Esophagus squamous epithelium (tissue), 5 donors: ENCODE measurements around the gene EPHA1. TPM values are rescaled to one million over a fixed set of nuclear protein-coding genes. Genes with fewer than 3 reads are reported as not detected.
A peak's percentile ranks its signal among the peaks of the same experiment; 100 is the strongest.
"Not testable (repeated sequence)": the region's sequence is repeated elsewhere in the genome, so short reads cannot be mapped to it uniquely, and the experiment has no call there.

Source experiments
- DNase-seq: peaks from one replicate; lab custom pipeline; 2025; lab: John Stamatoyannopoulos, UW
- H3K27ac ChIP-seq, 4 donors: fragments of 200-600 bp; sonication (generic); one replicate each; pipeline ENCODE4 v1.5.1; 2016 to 2019; ENCODE audit warnings: mild to moderate bottlenecking in 1 of 4
- H3K27me3 ChIP-seq, 4 donors: fragments of 200-600 bp; sonication (generic); 1 replicate in 3 of 4; 2 replicates in 1 of 4; pipeline versions ENCODE4 v1.5.1 to v1.6.0; 2017 to 2021; ENCODE audit warnings: antibody characterized with exemption in 1 of 4
- H3K36me3 ChIP-seq, 3 donors: fragments of 200-600 bp; sonication (generic); one replicate each; pipeline ENCODE4 v1.5.1; 2016 to 2019
- H3K4me1 ChIP-seq, 3 donors: fragments of 200-600 bp; sonication (generic); one replicate each; pipeline ENCODE4 v1.5.1; 2017 to 2019
- H3K4me3 ChIP-seq, 4 donors: fragments of 200-600 bp; sonication (generic); 1 replicate in 3 of 4; 2 replicates in 1 of 4; pipeline ENCODE4 v1.5.1; 2016 to 2019; ENCODE audit warnings: mild to moderate bottlenecking in 2 of 4, moderate library complexity in 1 of 4
- H3K9me3 ChIP-seq, 3 donors: fragments of 200-600 bp; sonication (generic); one replicate each; pipeline ENCODE4 v1.5.1; 2016 to 2019
- CTCF ChIP-seq, 6 experiments: fragments of 450-650 bp in 4 of 6; fragments of 200-600 bp in 2 of 6; sonication (generic) in 2 of 6; IDR thresholded peaks; one replicate each; pipeline ENCODE4 v1.5.1; 2016 to 2019; ENCODE audit warnings: antibody characterized with exemption in 6 of 6, mild to moderate bottlenecking in 4 of 6, moderate library complexity in 4 of 6
- POLR2A ChIP-seq, 4 donors: fragments of 450-650 bp; IDR thresholded peaks; one replicate each; pipeline ENCODE4 v1.6.1; 2017; ENCODE audit warnings: antibody characterized with exemption in 4 of 4, mild to moderate bottlenecking in 4 of 4, moderate library complexity in 3 of 4
- WGBS, 2 donors: methylation state at CpG; one replicate each; pipeline ENCODE4 v1.1.5; 2018; 5-methylcytosine and 5-hydroxymethylcytosine counted together
- intact Hi-C: fragments of 100-400 bp; cut with DNase I; formaldehyde crosslinking; loops from one replicate; pipeline ENCODE4 v1.15.0; 2022
- total RNA-seq, 4 donors: library from RNA; depleted of rRNA; stranded (reverse); fragments of >200 nt; gene quantifications; one replicate each; pipeline ENCODE4 v1.1.0, GENCODE V29; 2016
- donor health status: DM: yes; HTN: yes; CAD: no.

Gene EPHA1
- total RNA-seq, 4 donors from 2014 or later, result 64.5 to 132 (median 77.4) TPM

DNA sequence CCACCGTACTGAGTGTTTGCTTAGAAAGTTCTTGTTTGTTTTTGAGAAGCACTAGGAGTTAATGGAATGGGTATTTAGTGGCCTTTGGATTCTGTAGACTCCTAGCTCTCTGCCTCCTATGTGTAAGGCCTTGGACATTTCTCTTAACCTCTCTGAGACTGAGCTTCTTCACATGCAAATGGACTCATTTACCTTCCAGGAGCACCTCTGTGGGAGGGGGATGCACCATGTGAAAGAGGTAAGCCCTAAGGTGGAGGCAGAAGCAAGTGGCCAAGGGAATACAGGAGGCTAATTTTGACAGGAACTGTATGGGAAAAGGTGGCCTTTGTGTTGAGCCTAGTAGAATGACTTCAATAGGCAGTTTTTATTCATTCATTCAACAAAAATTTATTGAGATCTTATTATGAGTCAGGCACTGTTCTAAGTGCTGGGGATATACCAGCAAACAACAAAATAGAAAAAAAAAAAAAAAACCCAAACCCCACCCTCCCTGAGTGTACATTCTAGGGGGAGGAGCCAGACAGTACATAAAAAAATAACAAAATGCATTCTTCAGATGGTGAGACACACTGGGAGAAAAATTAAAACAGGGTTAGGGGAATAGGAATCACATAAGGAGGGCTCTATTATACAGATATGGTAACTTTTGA lies 9.2 kb upstream of the EPHA1 start:
- intact Hi-C loops, result loop anchor here (5.0 kb wide), 1 partner anchor 176 kb away; no protein-coding TSS in a partner anchor
- H3K27me3 ChIP-seq, result no peaks in the 10 kb centered on the region
- TF ChIP-seq CTCF (IDR thresholded peaks at IDR 0.05) (no peak), POLR2A (IDR thresholded peaks at IDR 0.05) (no peak)
- H3K4me1 ChIP-seq, result peaks cover 0 to 50% (median 9%) of the 10 kb centered on the region in 3 donors
- peak overlapping the region in 3 of 4 donors; percentile 26 to 67 (median 61) for H3K27ac ChIP-seq
- 23 to 57% methylated on average over 1 of the region's 1 CpG for WGBS, 2 donors
- H3K9me3 ChIP-seq, result no peaks in the 10 kb centered on the region
- no peaks in the 10 kb centered on the region for H3K36me3 ChIP-seq
- no peak for DNase-seq
- no peak overlapping the region for H3K4me3 ChIP-seq

GRCh38 chr7:143416565-143417149 lies 8.0 kb upstream of the EPHA1 start:
- Histone ChIP-seq H3K27ac (peak overlapping the region; percentile 70 to 82 (median 76)), H3K9me3 (no peaks in the 10 kb centered on the region), H3K4me1 (peaks cover 5 to 62% (median 9%) of the 10 kb centered on the region in 3 donors), H3K27me3 (no peaks in the 10 kb centered on the region), H3K4me3 (peak overlapping the region in 1 of 4 donors; percentile 6), H3K36me3 (no peaks in the 10 kb centered on the region)
- no peak for DNase-seq
- TF ChIP-seq POLR2A (IDR thresholded peaks at IDR 0.05), result no peak
- peak; percentile 70 to 85 (median 80) for TF ChIP-seq CTCF (IDR thresholded peaks at IDR 0.05)
- intact Hi-C loops, result loop anchor here (5.0 kb wide), 1 partner anchor 174 kb away; no protein-coding TSS in a partner anchor
- 0 to 2% methylated on average over 3 of the region's 3 CpGs for WGBS, 2 donors

- peak overlapping the region; percentile 70 to 82 (median 76) for H3K27ac ChIP-seq
- peak overlapping the region in 3 of 4 donors; percentile 5 to 49 (median 6) for H3K4me3 ChIP-seq
- no peaks in the 10 kb centered on the region for H3K36me3 ChIP-seq
- H3K9me3 ChIP-seq, result no peaks in the 10 kb centered on the region
- TF ChIP-seq CTCF (IDR thresholded peaks at IDR 0.05) (no peak), POLR2A (IDR thresholded peaks at IDR 0.05) (no peak)
- intact Hi-C loops, result loop anchor here (5.0 kb wide), 1 partner anchor 174 kb away; no protein-coding TSS in a partner anchor
- WGBS, 2 donors, result 28 to 46% methylated on average over 8 of the region's 8 CpGs
- peaks cover 5 to 70% (median 14%) of the 10 kb centered on the region in 3 donors for H3K4me1 ChIP-seq
- DNase-seq, result no peak
- H3K27me3 ChIP-seq, result no peaks in the 10 kb centered on the region
Observed at GRCh38 chr7:143415742-143416397, 7.2 kb upstream of the EPHA1 start.

DNA sequence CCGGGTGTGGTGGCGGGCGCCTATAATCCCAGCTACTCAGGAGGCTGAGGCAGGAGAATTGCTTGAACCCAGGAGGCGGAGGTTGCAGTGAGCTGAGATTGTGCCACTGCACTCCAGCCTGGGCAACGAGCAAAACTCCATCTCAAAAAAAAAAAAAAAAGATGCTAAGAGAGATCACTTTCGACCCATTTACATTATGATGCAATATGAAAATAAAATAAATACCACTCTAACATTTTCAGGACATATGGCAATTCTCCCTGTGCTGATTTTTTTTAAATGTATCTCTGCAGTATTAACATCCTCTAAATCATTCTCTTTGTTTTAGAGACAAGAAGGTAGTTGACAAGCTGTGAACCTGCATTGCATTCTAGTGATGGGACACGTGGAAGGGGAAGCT lies 6.6 kb upstream of the EPHA1 start:
- not testable (repeated sequence) for H3K36me3 ChIP-seq, H3K27me3 ChIP-seq, H3K9me3 ChIP-seq, DNase-seq, H3K4me3 ChIP-seq
- intact Hi-C loops, result loop anchor here (5.0 kb wide), 1 partner anchor 173 kb away; no protein-coding TSS in a partner anchor
- 69 to 74% methylated on average over 7 of the region's 7 CpGs for WGBS, 2 donors
- Histone ChIP-seq H3K27ac (peak overlapping the region; percentile 70 to 82 (median 76)), H3K4me1 (peaks cover 5 to 74% (median 18%) of the 10 kb centered on the region in 3 donors)

DNA sequence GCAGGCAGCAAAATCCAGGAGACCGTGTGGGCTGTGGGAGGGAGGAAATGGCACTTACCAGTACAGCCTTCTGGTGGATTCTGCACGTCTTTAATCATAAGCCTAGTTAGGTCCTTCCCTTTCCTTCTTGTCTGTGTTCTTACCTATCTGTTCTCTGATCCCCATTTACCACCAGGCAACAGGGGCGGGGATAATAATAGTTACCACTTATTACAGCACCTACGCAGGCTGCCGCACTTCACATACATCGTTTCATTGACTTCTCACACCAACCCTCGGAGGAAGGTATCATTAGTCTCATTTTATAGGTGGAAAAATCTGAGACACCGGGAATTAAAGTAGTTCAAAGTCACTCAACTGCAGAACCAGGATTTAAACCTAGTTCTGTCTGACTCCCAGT lies 4.5 kb upstream of the EPHA1 start:
- intact Hi-C loops, result no loop called here
- H3K4me1 ChIP-seq, result peaks cover 18 to 88% (median 32%) of the 10 kb centered on the region in 3 donors
- peak overlapping the region in 3 of 4 donors; percentile 63 to 76 (median 70) for H3K27ac ChIP-seq
- TF ChIP-seq POLR2A (IDR thresholded peaks at IDR 0.05), result no peak
- TF ChIP-seq CTCF (IDR thresholded peaks at IDR 0.05), result no peak
- H3K27me3 ChIP-seq, result no peaks in the 10 kb centered on the region
- 69 to 79% methylated on average over 8 of the region's 8 CpGs for WGBS, 2 donors
- H3K4me3 ChIP-seq, result no peak overlapping the region
- H3K9me3 ChIP-seq, result no peaks in the 10 kb centered on the region
- H3K36me3 ChIP-seq, result no peaks in the 10 kb centered on the region
- no peak for DNase-seq
